ENCODE measurements around the gene BRMS1. TPM values are rescaled to one million over a fixed set of nuclear protein-coding genes. Genes with fewer than 3 reads are reported as not detected.
A peak's percentile ranks its signal among the peaks of the same experiment; 100 is the strongest.

BRMS1 gene
- total RNA-seq, 2 experiments from 2014 or later, result 24.0 to 25.3 TPM

DNA sequence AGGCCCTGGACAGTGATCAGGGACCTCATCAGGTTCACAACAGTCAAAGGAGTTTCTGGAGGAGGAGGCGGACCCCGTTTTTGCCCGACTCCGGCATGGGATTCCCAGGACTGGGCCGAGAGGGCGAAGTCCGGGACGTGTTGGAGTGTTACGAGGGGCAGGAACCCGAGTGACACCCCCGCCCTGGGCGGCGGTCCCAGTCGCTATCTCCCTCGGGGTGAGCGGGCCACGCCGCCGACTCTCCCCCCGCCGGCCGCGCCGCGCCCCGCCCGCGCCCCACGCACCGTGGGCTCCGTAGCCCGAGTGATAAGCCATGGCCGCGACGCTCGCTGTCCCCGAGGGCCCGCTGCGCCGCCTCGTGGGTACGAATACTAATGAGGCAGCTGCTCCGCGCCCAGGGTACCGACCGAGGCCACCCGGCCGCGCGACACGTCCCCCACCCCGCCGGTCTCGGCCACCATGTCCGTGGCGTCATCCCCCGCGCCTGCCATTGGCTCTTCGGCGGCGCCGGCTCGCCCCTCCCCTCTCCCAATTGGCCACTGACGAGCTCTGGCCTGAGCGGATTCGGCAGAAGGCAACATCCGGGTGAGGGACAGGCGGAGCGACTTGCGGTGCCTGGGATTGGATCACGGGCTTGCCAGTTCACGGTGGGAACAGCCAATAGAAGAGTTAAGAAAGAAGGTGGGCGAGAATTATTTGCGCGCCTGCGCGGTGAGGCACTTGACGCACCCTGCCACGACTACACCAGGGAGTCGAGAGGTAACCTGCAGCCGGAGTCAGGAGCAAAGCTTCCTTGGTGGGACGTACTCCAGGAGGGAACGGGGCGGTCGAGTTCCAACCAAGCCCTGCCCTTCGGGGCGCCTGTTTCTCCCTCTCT is 56.0 kb downstream of the BRMS1 start, which contains the start of gene YIF1A:
Gene YIF1A (minus strand): TSS at position 473 of the 877 bp plus-strand sequence. CDS start 158 bp downstream, at position 315.
- no peaks in the 10 kb centered on the region for H3K9me3 Mint-ChIP-seq
- H3K27ac Mint-ChIP-seq, result peak within 1 kb of the TSS; percentile 70
- intact Hi-C loops (cut with micrococcal nuclease), result loop anchor here (1.0 to 2.0 kb wide), 6 partner anchors 21 to 192 kb away; partner anchors contain the start of genes BRMS1, DPP3, NPAS4 and RAB1B
- peak; percentile 99 for DNase-seq
- peak within 1 kb of the TSS; percentile 81 for H3K4me3 Mint-ChIP-seq
- H3K4me1 Mint-ChIP-seq (ENCODE audit: low read depth), result peaks cover 35% of the 10 kb centered on the region
- CTCF ChIA-PET, result interaction anchor here (0.6 to 1.6 kb wide), 9 partner anchors 9 to 404 kb away, joined by 3 to 7 read pairs (median 3); no protein-coding TSS in a partner anchor
- no peaks in the 10 kb centered on the region for H3K36me3 Mint-ChIP-seq (ENCODE audit: low read depth)
- H3K27me3 Mint-ChIP-seq (ENCODE audit: low read depth), result peaks cover 18% of the 10 kb centered on the region

DNA sequence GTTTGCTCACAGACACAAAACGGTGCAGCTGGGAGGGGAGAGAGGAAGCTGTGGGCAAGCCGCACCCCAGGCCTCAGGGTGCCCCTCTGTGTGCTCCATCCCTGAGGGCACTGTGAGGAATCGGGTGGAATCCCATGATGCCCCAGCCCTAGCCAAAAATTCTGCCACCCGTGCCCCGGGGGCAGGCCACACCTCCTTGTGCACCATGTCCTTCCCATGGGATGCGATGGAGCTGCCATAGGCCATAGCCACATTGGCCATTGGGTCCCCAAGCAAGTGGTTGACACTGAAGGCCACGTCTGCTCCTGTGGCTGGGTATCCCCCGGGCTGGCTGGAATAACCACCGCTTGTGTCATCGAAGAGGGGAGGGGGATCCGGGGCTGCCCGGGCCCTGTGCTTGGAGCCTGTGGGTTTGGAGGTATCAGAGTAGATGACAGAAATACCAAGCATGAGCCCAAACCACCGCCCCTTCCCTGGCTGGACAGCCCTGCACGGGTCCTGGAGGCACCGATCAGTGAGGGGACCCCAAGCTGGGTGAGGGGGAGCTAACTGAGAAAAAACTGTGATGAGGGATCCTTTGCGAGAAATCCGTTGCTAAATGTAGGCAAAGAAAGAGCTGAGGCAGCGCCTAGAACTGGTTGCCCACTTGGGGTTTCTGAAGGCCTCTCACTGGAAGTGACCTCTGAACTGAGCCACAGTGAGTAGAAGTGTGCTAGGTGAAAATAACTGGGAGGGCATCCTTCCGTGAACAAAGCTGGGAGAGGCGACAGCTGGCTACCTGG is 56.8 kb downstream of the BRMS1 start:
- intact Hi-C loops (cut with micrococcal nuclease), result loop anchor here (2.0 kb wide), 1 partner anchor 193 kb away; the partner anchor contains the start of gene DPP3
- CTCF ChIA-PET, result interaction anchor here (1.0 to 1.6 kb wide), 3 partner anchors 8 to 66 kb away, joined by 3 to 7 read pairs (median 5); no protein-coding TSS in a partner anchor
- H3K36me3 Mint-ChIP-seq (ENCODE audit: low read depth), result no peaks in the 10 kb centered on the region
- peaks cover 37% of the 10 kb centered on the region for H3K4me1 Mint-ChIP-seq (ENCODE audit: low read depth)
- no peaks in the 10 kb centered on the region for H3K9me3 Mint-ChIP-seq
- no peak for DNase-seq
- peak overlapping the region; percentile 81 for H3K4me3 Mint-ChIP-seq
- peaks cover 12% of the 10 kb centered on the region for H3K27me3 Mint-ChIP-seq (ENCODE audit: low read depth)
- H3K27ac Mint-ChIP-seq, result peak overlapping the region; percentile 70

Other genes with a start within 250 kb of the BRMS1 start
- gene KLC2, start 87.4 kb downstream of the BRMS1 start, total RNA-seq, result 10 to 100 TPM; 36.9 to 41.7 TPM
- gene RAB1B, start 76.5 kb downstream of the BRMS1 start, total RNA-seq, result 100 to 1,000 TPM; 112 to 115 TPM
- 1 to 10 TPM; 1.2 to 1.6 TPM for gene CNIH2, start 66.9 kb downstream of the BRMS1 start, total RNA-seq
- 10 to 100 TPM; 45.9 to 49.7 TPM for gene YIF1A, start 56.0 kb downstream of the BRMS1 start, total RNA-seq
- gene TMEM151A, start 53.2 kb downstream of the BRMS1 start, total RNA-seq, result not detected
- gene CD248, start 28.1 kb downstream of the BRMS1 start, total RNA-seq, result under 1 TPM; 0.15 to 0.26 TPM
- 1 to 10 TPM; 2.0 to 2.6 TPM for gene RIN1, start 8.7 kb downstream of the BRMS1 start, total RNA-seq
- gene B4GAT1, start 2.5 kb upstream of the BRMS1 start, total RNA-seq, result 1 to 10 TPM; 5.4 to 5.8 TPM
- gene SLC29A2, start 26.7 kb upstream of the BRMS1 start, total RNA-seq, result 1 to 10 TPM; 6.6 to 7.4 TPM
- gene NPAS4, start 75.9 kb upstream of the BRMS1 start, total RNA-seq, result not detected
- 100 to 1,000 TPM; 143 to 144 TPM for gene MRPL11, start 93.7 kb upstream of the BRMS1 start, total RNA-seq
- 1 to 10 TPM; 2.3 to 2.4 TPM for gene PELI3, start 121.8 kb upstream of the BRMS1 start, total RNA-seq
- 10 to 100 TPM; 73.8 to 80.1 TPM for gene DPP3, start 135.3 kb upstream of the BRMS1 start, total RNA-seq
- 10 to 100 TPM; 10.1 to 10.9 TPM for gene BBS1, start 165.5 kb upstream of the BRMS1 start, total RNA-seq
- 10 to 100 TPM; 11.5 to 13.4 TPM for gene ZDHHC24, start 200.9 kb upstream of the BRMS1 start, total RNA-seq
- gene ACTN3, start 201.8 kb upstream of the BRMS1 start, total RNA-seq, result under 1 TPM in 1 of 2 experiments, not detected in 1; 0.07 TPM
- gene CTSF, start 223.5 kb upstream of the BRMS1 start, total RNA-seq, result under 1 TPM; 0.64 to 0.96 TPM
- gene CCDC87, start 248.0 kb upstream of the BRMS1 start, total RNA-seq, result under 1 TPM; 0.07 to 0.12 TPM
- gene CCS, start 248.1 kb upstream of the BRMS1 start, total RNA-seq, result 10 to 100 TPM; 22.6 to 22.8 TPM

All from activated naive CD4-positive, alpha-beta T cell treated with anti-CD3 and anti-CD28 coated beads for 36 hours (primary cell).